ENCODE results near the gene DHRSX. TPM values are rescaled to one million over a fixed set of nuclear protein-coding genes. Genes with fewer than 3 reads are reported as not detected.

DHRSX gene
- total RNA-seq, 1 donor from 2014 or later, result 25.1 TPM

GRCh38 chrX:2327423-2327822, 173.4 kb downstream of the DHRSX start:
- Mint-ChIP-seq H3K27me3 (ENCODE audit: low read depth) (no peaks in the 10 kb centered on the region), H3K4me3 (no peak overlapping the region), H3K36me3 (ENCODE audit: low read depth) (peaks cover 11% of the 10 kb centered on the region), H3K4me1 (peaks cover 25% of the 10 kb centered on the region), H3K27ac (ENCODE audit: unreplicated experiment) (no peak overlapping the region), H3K9me3 (peaks cover 9% of the 10 kb centered on the region)
- no peak for DNase-seq (ENCODE audit: low read depth, low spot score)
- TF ChIP-seq, protein P1, sequence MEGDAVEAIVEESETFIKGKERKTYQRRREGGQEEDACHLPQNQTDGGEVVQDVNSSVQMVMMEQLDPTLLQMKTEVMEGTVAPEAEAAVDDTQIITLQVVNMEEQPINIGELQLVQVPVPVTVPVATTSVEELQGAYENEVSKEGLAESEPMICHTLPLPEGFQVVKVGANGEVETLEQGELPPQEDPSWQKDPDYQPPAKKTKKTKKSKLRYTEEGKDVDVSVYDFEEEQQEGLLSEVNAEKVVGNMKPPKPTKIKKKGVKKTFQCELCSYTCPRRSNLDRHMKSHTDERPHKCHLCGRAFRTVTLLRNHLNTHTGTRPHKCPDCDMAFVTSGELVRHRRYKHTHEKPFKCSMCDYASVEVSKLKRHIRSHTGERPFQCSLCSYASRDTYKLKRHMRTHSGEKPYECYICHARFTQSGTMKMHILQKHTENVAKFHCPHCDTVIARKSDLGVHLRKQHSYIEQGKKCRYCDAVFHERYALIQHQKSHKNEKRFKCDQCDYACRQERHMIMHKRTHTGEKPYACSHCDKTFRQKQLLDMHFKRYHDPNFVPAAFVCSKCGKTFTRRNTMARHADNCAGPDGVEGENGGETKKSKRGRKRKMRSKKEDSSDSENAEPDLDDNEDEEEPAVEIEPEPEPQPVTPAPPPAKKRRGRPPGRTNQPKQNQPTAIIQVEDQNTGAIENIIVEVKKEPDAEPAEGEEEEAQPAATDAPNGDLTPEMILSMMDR (conservative IDR thresholded peaks at IDR 0.05), result no peak

- H3K9me3 Mint-ChIP-seq, result peaks cover 9% of the 10 kb centered on the region
- peak overlapping the region; percentile 11 for H3K4me3 Mint-ChIP-seq
- H3K36me3 Mint-ChIP-seq (ENCODE audit: low read depth), result peaks cover 11% of the 10 kb centered on the region
- H3K27ac Mint-ChIP-seq (ENCODE audit: unreplicated experiment), result no peak overlapping the region
- TF ChIP-seq, protein P1 (conservative IDR thresholded peaks at IDR 0.05), result no peak
- H3K4me1 Mint-ChIP-seq, result peaks cover 36% of the 10 kb centered on the region
- no peaks in the 10 kb centered on the region for H3K27me3 Mint-ChIP-seq (ENCODE audit: low read depth)
- no peak for DNase-seq (ENCODE audit: low read depth, low spot score)
Observed at GRCh38 chrX:2325076-2325784, 175.5 kb downstream of the DHRSX start.

DNA sequence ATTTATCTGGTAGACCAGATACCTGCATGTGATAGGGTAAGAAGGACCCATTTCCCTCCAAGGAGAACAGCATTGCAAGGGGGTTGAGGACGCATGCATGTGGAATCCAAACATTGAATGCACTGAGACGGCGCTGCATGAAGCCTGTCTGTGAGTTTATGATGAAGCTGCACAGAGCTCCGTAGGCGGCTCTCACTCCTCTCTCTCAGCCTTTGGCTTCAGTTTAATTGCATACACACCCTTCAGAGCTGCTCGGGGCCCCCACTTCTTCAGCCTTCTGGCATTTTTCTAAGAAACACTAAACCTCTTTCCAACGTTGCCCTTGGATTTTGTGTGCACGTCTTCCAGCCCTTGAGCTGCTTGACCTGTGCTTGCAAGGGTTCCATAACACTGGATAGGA, 176.6 kb downstream of the DHRSX start:
- Mint-ChIP-seq H3K27ac (ENCODE audit: unreplicated experiment) (no peak overlapping the region), H3K9me3 (peaks cover 5% of the 10 kb centered on the region), H3K4me1 (peaks cover 32% of the 10 kb centered on the region), H3K27me3 (ENCODE audit: low read depth) (no peaks in the 10 kb centered on the region), H3K36me3 (ENCODE audit: low read depth) (peaks cover 7% of the 10 kb centered on the region), H3K4me3 (no peak overlapping the region)
- TF ChIP-seq, protein P1 (conservative IDR thresholded peaks at IDR 0.05), result no peak
- no peak for DNase-seq (ENCODE audit: low read depth, low spot score)

- H3K36me3 Mint-ChIP-seq (ENCODE audit: low read depth), result peaks cover 5% of the 10 kb centered on the region
- TF ChIP-seq, protein P1 (conservative IDR thresholded peaks at IDR 0.05), result no peak
- peaks cover 3% of the 10 kb centered on the region for H3K9me3 Mint-ChIP-seq
- no peak overlapping the region for H3K27ac Mint-ChIP-seq (ENCODE audit: unreplicated experiment)
- peaks cover 47% of the 10 kb centered on the region for H3K4me1 Mint-ChIP-seq
- DNase-seq (ENCODE audit: low read depth, low spot score), result no peak
- peak overlapping the region; percentile 52 for H3K4me3 Mint-ChIP-seq
- H3K27me3 Mint-ChIP-seq (ENCODE audit: low read depth), result no peaks in the 10 kb centered on the region
Observed at GRCh38 chrX:2321411-2321810, 179.4 kb downstream of the DHRSX start.

DNA sequence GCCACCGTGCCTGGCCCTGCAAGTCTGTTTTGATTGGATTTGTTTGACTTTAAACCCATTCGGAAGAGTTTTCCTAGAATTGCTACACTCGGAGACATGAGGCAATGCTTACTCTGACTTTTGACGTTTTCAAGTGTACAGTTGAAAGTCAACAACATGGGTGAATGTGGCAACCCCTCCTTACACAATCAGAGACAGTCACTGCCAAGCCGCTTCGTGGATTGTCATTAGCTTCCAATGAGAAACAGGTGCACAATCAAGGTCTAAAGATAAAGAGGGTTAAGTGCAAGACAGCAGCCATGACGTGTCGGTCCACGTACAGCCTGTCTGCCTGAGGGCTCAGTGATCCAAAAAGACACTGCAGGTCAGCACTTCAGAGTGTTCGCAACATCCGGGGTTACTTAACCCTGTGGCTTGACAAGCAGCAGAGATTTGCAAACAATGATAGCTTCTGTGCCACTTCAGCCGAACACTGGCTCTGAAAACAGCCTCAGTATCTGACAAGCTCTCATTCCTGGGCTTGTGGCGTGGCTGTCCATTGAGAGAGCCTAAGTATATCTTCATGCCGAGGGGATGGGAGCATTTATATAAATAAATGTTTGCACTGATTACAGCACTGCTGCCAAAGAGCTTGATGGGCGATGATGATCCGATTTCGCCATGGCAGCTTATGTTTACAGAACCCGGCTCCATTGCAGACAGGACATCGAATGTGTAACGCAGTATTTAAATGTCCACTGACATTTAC, 180.0 kb downstream of the DHRSX start:
- Mint-ChIP-seq H3K36me3 (ENCODE audit: low read depth) (peaks cover 4% of the 10 kb centered on the region), H3K9me3 (peaks cover 2% of the 10 kb centered on the region), H3K4me3 (peak overlapping the region; percentile 52), H3K27me3 (ENCODE audit: low read depth) (no peaks in the 10 kb centered on the region), H3K27ac (ENCODE audit: unreplicated experiment) (no peak overlapping the region), H3K4me1 (peaks cover 45% of the 10 kb centered on the region)
- DNase-seq (ENCODE audit: low read depth, low spot score), result peak; percentile 16
- TF ChIP-seq, protein P1 (conservative IDR thresholded peaks at IDR 0.05), result no peak

Data from neural crest cell (in vitro differentiated cells).